HG02759 (cell line): Measurements from ENCODE around the gene BRI3BP.
"Not testable (repeated sequence)": the region's sequence is repeated elsewhere in the genome, so short reads cannot be mapped to it uniquely, and the experiment has no call there.

Experiments
- ATAC-seq: cut with Tn5 transposase; IDR thresholded peaks from one replicate; pipeline ENCODE4 v1.9.1; 2021; ENCODE audit warnings: mild to moderate bottlenecking, moderate library complexity; ENCODE audit not compliant: unreplicated experiment

BRI3BP gene

DNA sequence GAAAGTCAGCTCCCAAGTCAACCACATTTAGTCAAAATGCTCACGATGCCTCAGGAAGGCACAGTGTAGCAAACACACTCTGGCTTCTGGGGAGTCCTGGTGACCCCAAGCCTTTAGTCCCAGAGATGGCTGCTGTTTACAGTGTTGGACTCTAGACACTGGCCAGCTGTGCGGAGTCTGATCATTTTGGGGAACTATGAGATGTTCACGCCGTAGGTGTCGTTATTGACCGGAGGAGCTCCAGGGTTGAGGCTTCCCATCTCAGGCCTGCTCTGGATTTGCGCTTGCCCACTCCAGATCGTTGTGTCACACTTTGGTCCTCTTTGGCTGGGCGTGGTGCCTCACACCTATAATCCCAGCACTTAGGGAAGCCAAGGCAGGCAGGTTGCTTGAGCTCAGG, 27.7 kb downstream of the BRI3BP start:
- no peak for ATAC-seq

DNA sequence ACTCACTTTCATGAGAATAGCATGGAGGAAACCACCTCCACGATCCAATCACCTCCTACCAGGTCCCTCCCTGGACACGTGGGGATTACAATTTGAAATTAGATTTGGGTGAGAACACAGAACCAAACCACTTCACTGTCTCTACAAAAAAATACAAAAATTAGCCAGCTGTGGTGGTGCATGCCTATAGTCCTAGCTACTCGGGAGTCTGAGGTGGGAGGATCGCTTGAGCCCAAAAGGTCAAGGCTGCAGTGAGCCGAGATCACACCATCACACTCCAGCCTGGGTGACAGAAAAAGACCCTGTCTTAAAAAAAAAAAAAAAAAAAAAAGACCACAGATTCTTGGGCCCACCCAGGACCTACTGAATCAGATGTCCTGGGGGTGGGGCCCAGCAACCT, 28.3 kb downstream of the BRI3BP start:
- no peak for ATAC-seq

DNA sequence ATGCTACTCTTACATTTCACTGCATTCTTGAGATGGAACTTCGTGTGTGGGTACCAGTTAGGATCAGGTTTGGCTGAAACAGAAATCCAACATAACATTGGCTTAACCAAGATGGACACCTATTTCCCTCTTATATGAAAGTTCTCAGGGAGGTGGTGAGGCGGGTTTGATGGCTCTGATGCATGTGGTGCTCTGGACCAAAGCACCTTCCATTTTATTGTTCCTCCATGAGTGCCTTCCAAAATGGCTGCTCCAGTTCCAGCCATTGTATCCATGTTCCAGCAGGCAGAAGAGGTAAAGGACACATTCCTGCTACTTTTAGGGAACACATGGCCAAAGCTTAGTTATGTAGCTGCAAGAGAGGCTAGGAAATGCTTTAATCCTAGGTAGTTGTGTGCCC, 29.6 kb downstream of the BRI3BP start:
- no peak for ATAC-seq

DNA sequence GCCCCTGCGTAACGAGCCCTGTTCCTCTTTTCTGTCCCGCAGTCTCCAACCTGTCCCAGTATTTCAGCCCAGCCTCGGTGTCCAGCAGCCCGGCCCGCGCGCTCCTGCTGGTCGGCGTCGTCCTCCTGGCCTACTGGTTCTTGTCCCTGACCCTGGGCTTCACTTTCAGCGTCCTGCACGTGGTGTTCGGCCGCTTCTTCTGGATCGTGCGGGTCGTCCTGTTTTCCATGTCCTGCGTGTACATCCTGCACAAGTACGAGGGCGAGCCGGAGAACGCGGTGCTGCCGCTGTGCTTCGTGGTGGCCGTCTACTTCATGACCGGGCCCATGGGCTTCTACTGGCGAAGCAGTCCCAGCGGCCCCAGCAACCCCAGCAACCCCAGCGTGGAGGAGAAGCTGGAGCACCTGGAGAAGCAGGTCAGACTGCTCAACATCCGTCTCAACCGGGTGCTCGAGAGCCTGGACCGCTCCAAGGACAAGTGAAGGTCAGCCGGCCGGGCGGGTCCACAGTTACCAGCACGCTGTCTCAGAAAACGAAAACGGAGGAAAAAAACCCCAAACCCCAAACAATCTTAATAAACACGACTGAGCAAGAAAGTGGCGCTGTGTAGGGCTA, 31.6 kb downstream of the BRI3BP start:
- ATAC-seq = no peak

DNA sequence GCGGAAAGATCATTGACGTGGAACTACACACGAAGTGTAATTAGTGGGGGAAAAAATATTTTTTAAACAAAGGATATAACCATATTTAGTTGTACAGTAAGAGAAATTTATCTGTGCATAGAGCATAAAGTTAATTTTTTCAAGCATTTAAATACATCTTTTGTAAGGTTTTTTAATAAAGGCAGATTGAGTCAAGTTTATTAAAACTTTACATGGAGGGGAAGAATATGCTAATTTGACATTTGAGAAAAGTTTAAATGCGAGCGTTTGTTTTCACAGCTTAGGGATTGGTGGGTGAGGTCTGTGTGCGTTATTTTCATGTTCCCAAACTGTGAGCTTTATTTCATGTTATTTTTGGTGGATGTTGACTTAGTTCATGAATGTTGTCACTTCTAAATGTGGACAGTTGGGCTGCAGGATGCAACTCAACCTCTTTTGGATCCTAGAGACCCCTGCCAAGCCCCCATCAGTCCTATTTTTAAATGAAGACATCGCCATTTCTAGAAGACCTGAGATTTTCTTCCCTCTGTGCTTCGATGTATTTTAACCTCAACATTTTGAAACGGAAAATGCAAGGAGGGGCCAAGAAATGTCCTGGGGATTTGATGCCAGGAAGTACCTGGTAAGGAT, 32.3 kb downstream of the BRI3BP start:
- ATAC-seq = no peak

DNA sequence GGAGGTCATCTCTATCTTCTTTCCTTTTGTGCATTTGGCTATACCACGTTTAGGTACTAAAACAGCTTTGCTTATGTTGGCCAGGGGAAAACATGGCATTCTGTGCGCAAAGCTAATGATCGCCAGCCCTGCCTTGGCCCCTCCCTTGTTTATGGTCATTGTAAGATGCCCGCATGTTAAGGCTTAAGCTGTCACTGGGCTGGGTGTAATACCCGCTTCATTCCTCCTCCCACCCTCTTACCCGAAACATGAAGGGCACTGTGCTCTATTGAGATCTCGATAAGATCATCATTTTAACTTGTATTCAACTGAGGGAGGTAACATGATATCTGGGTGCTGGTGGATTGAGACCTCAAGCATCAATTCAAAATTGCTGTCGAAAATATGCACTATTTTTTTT, 34.7 kb downstream of the BRI3BP start:
- no peak for ATAC-seq

DNA sequence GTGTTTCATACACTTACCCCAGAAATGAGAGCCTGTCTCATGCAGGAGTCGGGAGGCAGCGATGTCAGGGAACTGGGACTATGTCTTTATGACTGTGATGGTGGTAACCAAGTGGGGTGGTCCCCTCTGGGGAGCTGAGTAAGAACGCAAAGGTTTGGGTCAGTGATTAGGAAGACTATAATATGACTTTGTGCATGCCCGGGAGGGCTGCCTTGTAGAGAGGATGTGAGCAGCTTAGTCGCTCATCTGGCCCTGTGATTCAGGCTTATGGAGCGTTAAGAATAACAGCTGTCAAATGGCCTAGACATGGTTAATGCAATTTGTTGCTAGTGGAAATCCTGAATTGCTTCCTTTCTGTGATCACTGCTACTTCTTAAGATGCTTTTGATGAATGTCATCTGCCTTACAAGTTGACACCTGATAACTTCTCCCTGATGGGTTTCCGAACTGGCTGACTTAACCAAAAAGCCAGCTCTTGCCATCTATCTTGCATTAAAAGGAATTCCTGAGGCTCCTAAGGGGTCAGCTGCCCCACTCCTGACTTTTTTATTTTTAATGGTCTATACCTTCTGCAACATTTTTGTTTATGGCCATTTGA, 36.4 kb downstream of the BRI3BP start:
- peak; percentile 45 for ATAC-seq

DNA sequence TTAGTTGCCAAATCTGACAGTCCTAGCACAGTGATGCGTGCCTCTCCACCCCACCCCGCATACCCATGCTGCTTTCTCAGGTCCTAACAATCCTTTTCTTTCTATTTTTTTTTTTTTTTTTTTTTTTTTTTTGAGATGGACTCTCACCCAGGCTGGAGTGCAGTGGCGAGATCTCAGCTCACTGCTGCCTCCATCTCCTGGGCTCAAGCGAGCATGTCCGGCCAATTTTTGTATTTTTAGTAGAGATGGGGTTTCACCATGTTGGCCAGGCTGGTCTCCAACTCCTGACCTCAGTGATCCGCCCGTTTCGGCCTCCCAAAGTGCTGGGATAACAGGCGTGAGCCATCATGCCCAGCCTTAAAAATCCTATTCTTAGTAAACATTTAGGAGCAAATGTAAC, 38.0 kb downstream of the BRI3BP start:
- ATAC-seq = not testable (repeated sequence)

DNA sequence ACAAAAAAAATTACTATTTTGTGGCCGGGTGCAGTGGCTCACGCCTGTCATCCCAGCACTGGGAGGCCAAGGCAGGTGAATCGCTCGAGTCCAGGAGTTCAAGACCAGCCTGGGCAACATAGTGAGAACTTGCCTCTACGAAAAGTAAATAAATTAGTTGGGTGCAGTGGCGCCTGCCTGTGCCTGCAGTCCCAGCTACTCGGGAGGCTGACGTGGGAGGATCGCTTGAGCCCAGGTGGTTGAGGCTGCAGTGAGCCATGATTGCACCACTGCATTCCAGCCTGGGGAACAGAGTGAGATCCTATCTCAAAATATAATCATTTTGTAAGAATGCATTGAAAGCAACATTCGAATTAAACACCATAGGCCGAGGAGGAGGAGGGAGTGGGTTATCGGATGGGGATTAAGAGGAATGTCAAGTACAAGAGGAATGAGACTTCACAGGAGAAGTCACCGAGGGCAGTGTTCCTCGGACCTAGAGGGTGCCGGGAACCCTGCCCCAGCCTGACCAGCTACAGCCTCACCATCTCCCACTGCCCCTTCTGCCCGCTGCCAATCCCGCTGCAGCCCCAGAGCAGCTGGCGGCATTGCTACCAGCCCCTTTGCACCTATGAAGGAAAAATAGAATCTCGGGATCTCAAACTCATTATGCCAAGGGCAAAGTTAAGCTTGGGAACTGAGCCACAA, 39.2 kb downstream of the BRI3BP start:
- no peak for ATAC-seq

DNA sequence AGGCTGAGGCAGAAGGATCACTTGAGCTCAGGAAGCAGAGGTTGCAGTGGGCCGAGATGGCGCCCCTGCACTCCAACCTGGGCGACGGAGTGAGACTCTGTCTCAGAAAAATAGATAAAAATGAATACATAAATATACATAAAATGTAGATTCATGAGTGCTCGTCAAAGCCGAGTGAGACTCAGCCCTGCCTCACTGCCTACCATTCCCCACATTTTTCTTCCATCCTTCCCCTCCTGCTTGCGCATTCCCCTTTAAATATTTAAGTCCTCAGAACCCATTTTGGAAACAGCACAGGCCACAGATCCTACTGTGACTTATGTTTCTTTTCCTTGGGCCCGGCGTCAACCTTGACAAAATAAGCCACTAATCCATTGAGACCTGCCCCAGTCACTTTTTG, 39.8 kb downstream of the BRI3BP start:
- ATAC-seq = no peak

DNA sequence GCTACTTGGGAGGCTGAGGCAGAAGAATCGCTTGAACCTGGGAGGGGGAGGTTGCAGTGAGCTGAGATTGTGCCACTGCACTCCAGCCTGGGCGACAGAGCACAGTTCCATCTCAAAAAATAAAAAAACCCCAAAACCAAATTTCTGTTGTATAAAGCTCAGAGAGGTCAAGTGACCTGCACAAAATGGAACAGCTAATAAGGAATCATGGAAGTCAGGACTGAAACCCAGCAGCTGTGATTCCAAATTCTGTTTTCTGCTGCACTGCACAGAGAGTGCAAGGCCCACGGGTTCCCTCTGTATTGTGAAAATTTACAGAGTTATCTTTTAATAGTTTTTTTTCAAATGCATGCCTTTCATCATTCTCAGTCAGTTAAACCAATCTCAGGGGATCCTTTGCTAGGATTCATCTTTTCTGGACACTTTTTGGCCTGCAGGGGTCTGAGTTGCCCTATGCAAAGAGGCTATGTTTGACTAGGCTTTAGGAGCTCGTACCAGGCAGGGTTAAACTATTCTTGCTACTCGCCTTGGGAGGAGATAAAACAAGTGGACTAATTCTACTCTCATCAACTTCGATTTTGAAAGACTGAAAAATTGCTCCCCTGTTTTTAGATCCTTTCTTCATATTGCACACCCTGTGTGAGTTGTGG, 45.7 kb downstream of the BRI3BP start:
- no peak for ATAC-seq

DNA sequence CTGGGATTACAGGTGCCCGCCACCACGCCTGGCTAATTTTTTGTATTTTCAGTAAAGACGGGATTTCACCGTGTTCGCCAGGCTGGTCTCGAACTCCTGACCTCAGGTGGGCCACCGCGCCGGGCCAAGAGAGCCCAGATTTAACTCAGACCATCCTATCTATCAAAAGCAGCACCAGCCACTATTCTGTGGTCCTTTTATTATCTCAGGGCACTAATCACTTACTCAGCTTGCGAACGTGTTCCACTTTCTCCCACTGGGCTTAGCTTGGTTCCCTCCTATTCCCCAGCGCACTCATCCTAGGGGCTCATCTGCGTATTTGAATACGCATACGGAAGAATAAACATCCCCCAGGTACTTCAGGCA, 55.6 kb downstream of the BRI3BP start:
- ATAC-seq = no peak

DNA sequence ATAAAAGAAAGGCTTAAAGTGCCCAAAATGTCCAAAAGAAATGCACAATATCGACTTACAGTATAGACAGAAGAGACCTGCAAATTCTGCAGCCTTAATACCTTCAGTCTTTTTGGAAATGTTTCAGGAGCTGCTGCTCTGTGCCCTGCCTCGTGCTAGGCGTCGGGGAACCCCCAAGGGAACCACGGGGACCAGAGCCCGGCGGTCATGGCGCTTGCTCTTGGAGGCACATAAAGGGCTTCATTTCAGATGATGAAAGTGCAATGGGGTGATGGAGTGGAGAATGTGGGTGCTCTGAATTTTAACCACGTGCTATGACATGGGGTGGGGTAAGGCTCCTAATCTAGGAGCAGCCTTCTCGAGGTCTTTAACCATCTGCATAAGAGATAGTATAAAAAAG, 57.0 kb downstream of the BRI3BP start:
- ATAC-seq = no peak

DNA sequence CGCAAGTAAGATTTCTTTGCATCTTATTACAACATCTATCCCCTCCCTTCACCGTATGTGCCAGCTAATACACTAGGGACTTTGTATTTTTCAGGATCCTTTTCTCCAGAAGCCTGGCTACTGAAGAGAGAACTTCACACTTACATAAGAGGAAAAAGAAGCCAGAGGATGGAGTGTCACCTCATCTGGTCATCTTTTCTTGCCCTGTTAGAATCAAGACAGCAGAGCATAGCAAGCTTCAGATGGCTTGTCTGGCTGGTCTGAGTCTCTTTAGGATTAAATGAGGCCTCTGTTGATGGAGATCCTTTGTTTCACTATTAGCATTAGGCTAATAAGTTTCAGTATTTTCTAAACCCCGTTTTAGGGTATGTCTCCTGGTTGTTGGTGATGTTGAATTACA, 57.4 kb downstream of the BRI3BP start:
- no peak for ATAC-seq

DNA sequence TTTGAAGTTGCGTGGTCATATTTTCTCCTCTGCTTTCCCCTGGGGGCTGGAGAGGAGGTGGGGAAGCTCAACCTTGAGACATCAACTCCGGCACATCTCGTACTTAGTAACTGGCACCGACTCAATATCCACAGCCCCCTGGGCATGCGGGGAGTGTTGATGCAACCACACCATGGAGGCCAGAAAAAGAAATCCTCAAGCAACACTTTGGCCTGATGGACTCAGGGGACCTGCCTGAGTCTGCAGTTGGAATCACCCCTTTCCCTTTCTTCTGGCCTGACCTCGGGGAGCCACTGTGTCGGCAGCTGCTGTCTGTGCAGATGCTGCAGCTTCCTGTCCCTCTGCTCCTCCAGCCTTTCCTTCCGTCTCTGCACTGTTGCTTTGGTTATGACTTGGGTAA, 60.4 kb downstream of the BRI3BP start:
- no peak for ATAC-seq

DNA sequence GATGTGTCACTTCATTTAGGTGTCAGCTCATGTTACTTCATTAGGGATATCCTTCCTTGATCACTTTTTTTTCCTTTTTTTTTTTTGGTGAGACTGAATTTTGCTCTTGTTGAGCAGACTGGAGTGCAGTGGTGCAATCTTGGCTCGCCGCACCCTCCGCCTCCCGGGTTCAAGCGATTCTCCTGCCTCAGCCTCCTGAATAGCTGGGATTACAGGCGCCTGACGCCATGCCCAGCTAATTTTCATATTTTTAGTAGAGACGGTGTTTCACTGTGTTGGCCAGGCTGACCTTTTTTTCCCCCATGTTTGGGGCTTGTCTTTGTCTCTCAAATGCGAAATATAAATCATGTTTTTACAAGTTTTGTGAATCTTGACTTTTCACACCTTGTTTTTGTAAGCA, 62.1 kb downstream of the BRI3BP start:
- ATAC-seq = no peak

DNA sequence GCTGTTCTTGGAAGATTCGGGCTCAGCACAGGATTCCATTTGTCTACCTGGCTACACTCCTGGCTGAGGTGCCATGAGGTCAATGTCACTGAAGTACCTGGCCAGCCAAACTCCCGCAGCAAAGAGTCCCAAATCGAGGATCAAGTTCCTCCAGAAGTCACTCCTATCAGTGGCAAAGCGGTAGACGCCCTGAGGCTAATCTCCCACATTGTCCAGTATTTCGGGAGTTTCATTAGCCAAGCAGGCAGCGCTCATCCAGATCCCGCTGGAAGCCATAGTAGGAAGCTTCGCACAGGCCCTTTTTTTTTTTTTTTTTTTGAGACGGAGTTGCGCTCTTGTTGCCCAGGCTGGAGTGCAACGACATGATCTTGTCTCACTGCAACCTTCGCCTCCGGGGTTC, 62.9 kb downstream of the BRI3BP start:
- ATAC-seq = no peak

DNA sequence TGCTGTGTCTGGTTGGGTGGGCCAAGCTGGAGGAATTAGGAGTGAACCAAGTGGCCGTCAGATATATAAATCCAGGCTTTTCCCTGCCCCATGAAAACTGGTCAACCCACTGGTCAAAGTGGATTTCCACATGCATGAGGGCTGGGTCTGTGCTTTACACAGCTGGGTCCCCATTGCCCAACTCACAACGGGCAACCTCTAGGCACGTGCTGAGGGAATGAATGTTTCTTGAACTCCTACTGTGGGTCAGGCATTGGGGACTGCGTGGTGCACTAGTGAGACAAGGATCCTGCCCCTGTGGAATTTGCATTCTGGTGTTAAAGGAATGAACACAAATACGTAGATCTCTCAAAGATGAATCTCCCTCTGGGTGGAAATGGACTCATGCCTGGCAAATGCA, 64.3 kb downstream of the BRI3BP start:
- ATAC-seq = no peak

DNA sequence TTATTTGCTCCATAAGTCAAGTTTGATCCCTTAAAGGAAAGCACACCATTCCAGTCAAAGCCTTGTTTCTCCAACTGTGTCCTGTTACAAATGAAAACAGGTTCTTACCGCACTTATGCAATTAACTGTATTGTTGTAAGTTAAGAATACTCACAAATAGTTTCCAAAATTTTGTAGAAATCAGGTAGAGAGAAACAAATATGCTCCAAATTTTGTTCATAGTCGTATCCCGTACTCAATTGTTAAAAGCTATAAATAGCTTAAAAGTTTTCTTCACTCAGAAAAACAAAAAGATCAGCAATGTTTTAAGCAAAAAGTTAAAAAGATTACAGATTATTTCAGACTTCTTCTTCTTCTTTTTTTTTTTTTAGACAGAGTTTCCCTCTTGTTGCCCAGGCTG, 67.8 kb downstream of the BRI3BP start:
- no peak for ATAC-seq

DNA sequence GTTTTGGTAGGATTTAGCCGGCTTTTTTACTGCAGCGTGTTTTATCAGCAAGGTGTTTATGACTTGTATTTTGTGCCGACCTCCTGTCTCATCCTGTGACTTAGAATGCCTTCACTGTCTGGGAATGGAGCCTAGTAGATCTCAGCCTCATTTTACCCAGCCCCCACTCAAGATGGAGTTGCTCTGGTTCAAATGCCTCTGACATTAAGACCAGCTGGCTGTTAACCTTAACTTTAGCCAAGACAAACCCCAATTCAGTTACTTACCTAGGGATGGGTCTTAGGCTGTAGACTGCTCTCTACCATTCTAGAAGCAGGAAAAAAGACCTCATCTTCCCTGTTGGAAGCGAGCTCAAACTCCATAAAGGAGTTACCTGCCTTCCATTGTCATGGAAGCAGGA, 70.1 kb downstream of the BRI3BP start:
- ATAC-seq = not testable (repeated sequence)

DNA sequence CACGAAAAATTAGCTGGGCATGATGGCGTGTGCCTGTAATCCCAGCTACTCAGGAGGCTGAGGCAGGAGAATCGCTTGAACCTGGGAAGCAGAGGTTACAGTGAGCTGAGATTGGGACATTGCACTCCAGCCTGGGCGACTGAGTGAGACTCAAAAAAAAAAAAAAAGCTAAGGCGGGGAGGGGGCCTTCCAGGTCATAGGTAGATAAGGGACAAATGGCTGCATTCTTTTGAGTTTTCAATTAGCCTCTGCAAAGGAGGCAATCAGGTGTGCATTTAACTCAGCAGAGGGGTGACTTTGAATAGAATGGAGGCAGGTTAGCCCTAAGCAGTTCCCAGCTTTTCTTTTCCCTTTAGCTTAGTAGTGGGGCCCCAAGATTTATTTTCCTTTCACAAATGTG, 71.0 kb downstream of the BRI3BP start:
- ATAC-seq = no peak
